HEK293 (cell line): ENCODE measurements around the gene LYZL6.

ENCODE experiments used
- CTCF ChIP-seq: fragments of 450-650 bp; formaldehyde crosslinking; IDR thresholded peaks from 2 replicates; pipeline ENCODE4 v1.5.1; 2016; ENCODE audit warnings: missing biosample characterization, missing genetic modification characterization
- HOXD13 ChIP-seq: sonication (generic); formaldehyde crosslinking; IDR thresholded peaks from 2 replicates; pipeline ENCODE4 v1.8.0; 2022; ENCODE audit warnings: missing genetic modification reagents, borderline replicate concordance
- PBX3 ChIP-seq: sonication (generic); formaldehyde crosslinking; IDR thresholded peaks from 2 replicates; pipeline ENCODE4 v1.8.1; 2022; ENCODE audit warnings: mild to moderate bottlenecking, moderate library complexity, missing genetic modification reagents
- PRDM10 ChIP-seq: fragments of 450-650 bp; formaldehyde crosslinking; IDR thresholded peaks from 2 replicates; pipeline ENCODE4 v1.5.1; 2016; ENCODE audit warnings: missing biosample characterization, missing genetic modification characterization
- RBAK ChIP-seq: fragments of 450-650 bp; formaldehyde crosslinking; IDR thresholded peaks from 2 replicates; pipeline ENCODE4 v1.5.1; 2016; ENCODE audit warnings: missing biosample characterization, missing genetic modification characterization
- REST ChIP-seq: fragments of 450-650 bp; formaldehyde crosslinking; IDR thresholded peaks from 2 replicates; pipeline ENCODE4 v1.5.1; 2016; ENCODE audit warnings: missing biosample characterization, missing genetic modification characterization
- ZFP37 ChIP-seq: fragments of 450-650 bp; formaldehyde crosslinking; IDR thresholded peaks from 2 replicates; pipeline ENCODE4 v1.5.1; 2016; ENCODE audit warnings: missing biosample characterization, missing genetic modification characterization
- ZNF18 ChIP-seq: fragments of 450-650 bp; formaldehyde crosslinking; IDR thresholded peaks from 2 replicates; pipeline ENCODE4 v1.5.1; 2016; ENCODE audit warnings: missing biosample characterization, missing genetic modification characterization
- ZNF184 ChIP-seq: fragments of 450-650 bp; IDR thresholded peaks from 2 replicates; pipeline ENCODE4 v1.5.1; 2018; ENCODE audit warnings: missing biosample characterization, mild to moderate bottlenecking, missing genetic modification characterization
- ZNF26 ChIP-seq: fragments of 450-650 bp; formaldehyde crosslinking; IDR thresholded peaks from 2 replicates; pipeline ENCODE4 v1.5.1; 2016; ENCODE audit warnings: missing biosample characterization, missing genetic modification characterization
- ZNF366 ChIP-seq: fragments of 450-650 bp; formaldehyde crosslinking; conservative IDR thresholded peaks from 2 replicates; pipeline ENCODE4 v1.5.1; 2016; ENCODE audit warnings: missing biosample characterization, missing genetic modification characterization
- ZNF610 ChIP-seq: fragments of 450-650 bp; formaldehyde crosslinking; IDR thresholded peaks from 2 replicates; pipeline ENCODE4 v1.5.1; 2016; ENCODE audit warnings: missing biosample characterization, missing genetic modification characterization, borderline replicate concordance
- ZNF792 ChIP-seq: fragments of 450-650 bp; formaldehyde crosslinking; IDR thresholded peaks from 2 replicates; pipeline ENCODE4 v1.5.1; 2016; ENCODE audit warnings: missing biosample characterization, missing genetic modification characterization
- ZSCAN23 ChIP-seq: fragments of 450-650 bp; formaldehyde crosslinking; IDR thresholded peaks from 2 replicates; pipeline ENCODE4 v1.5.1; 2016; ENCODE audit warnings: missing biosample characterization, missing genetic modification characterization

- no peak for TF ChIP-seq REST (tag by site-specific recombination)
- TF ChIP-seq ZNF366: no peak
- TF ChIP-seq CTCF (tag by site-specific recombination): peak; percentile 69
- no peak for TF ChIP-seq ZFP37 (tag by site-specific recombination)
- no peak for TF ChIP-seq ZNF26 (tag by site-specific recombination)
- no peak for TF ChIP-seq HOXD13 (CRISPR knock-in tag)
- no peak for TF ChIP-seq ZNF610
- TF ChIP-seq PRDM10 (tag by site-specific recombination): no peak
- TF ChIP-seq ZNF18 (tag by site-specific recombination): no peak
- no peak for TF ChIP-seq RBAK (tag by site-specific recombination)
- TF ChIP-seq ZNF792 (tag by site-specific recombination): no peak
- no peak for TF ChIP-seq PBX3 (CRISPR knock-in tag)
- TF ChIP-seq ZNF184 (tag by site-specific recombination): no peak
- no peak for TF ChIP-seq ZSCAN23 (tag by site-specific recombination)
Observed at GRCh38 chr17:35969558-35970380, 26.3 kb upstream of the LYZL6 start.
